Psoas muscle (tissue), 8 donors: ENCODE results near the gene MTREX. TPM values are rescaled to one million over a fixed set of nuclear protein-coding genes. Genes with fewer than 3 reads are reported as not detected.

Experiments used
- ATAC-seq, 4 donors: fragments of 200-7000 bp; cut with Tn5 transposase; one replicate each; pipeline ENCODE4 v1.9.1; 2020; ENCODE audit warnings: moderate library complexity in 3 of 4, mild to moderate bottlenecking in 2 of 4
- DNase-seq, 2 donors: peaks; one replicate each; pipeline ENCODE4 v3.0.0-alpha.2; 2020
- H3K27ac ChIP-seq: fragments of 200-600 bp; one replicate; pipeline ENCODE4 v1.8.0; 2022
- H3K27me3 ChIP-seq, 3 donors: fragments of 200-600 bp in 1 of 3; one replicate each; pipeline versions ENCODE4 v1.6.1 to v1.8.0; 2013 to 2022; ENCODE audit warnings: low read length in 2 of 3, mild to moderate bottlenecking in 2 of 3, moderate library complexity in 1 of 3; ENCODE audit not compliant: insufficient read depth in 3 of 3
- H3K36me3 ChIP-seq, 2 donors: fragments of 200-600 bp in 1 of 2; one replicate each; pipeline versions ENCODE4 v1.6.1 to v1.8.0; 2013 to 2022; ENCODE audit warnings: low read depth in 1 of 2, mild to moderate bottlenecking in 1 of 2, moderate library complexity in 1 of 2; ENCODE audit not compliant: insufficient read depth in 1 of 2
- H3K4me1 ChIP-seq: fragments of 200-600 bp; one replicate; pipeline ENCODE4 v1.8.0; 2022
- H3K4me3 ChIP-seq: fragments of 200-600 bp; one replicate; pipeline ENCODE4 v1.8.0; 2022; ENCODE audit warnings: mild to moderate bottlenecking
- H3K9me3 ChIP-seq: fragments of 200-600 bp; one replicate; pipeline ENCODE4 v1.8.0; 2022
- WGBS, 3 donors: extraction: QIAGEN DNeasy Blood & Tissue Kit; methylation state at CpG; one replicate each; pipeline versions ENCODE4 v1.1.6 to v1.1.7; 2013; 5-methylcytosine and 5-hydroxymethylcytosine counted together
- intact Hi-C, 2 donors: fragments of 100-400 bp; cut with DNase I; formaldehyde crosslinking; loops; one replicate each; pipeline versions ENCODE4 v1.11.0 to v1.14.2; 2022
- polyA plus RNA-seq, 3 donors: library from polyadenylated mRNA; stranded (reverse); fragments of 200-250 nt; gene quantifications; one replicate each; pipeline ENCODE4 v1.2.3, GENCODE V29; 2013
- total RNA-seq, 4 donors: library from RNA; stranded (reverse); fragmentation: NEBNext Ultra II Directional in 2 of 4; extraction: Animal tissue kit (Norgen Biotek cat#: 25700) in 2 of 4; gene quantifications; one replicate each; pipeline versions ENCODE4 v1.2.1 to v1.2.4, GENCODE V29; 2021 to 2023
- TF ChIP-seq, protein P1 (sequence below): fragments of 200-600 bp; IDR thresholded peaks from one replicate; pipeline ENCODE4 v1.8.0; 2022; ENCODE audit warnings: antibody characterized with exemption
- donor health status: healthy with polysubstance abuse.
- donor health status: DM: no; HTN: no; CAD: no; lungs with moderate emphysema.
- donor health status: Bipolar disorder and iron deficiency.
- donor health status: healthy.
- donor health status: DM: yes; HTN: yes; CAD: no.
- donor health status: DM: no; HTN: no; CAD: no.
- donor health status: DM: no; HTN: no; CAD: no.
- donor health status: DM: yes; HTN: yes; CAD: no.

Gene MTREX
- total and polyA plus RNA-seq, 7 donors = 26.7 to 79.4 (median 59.5) TPM

DNA sequence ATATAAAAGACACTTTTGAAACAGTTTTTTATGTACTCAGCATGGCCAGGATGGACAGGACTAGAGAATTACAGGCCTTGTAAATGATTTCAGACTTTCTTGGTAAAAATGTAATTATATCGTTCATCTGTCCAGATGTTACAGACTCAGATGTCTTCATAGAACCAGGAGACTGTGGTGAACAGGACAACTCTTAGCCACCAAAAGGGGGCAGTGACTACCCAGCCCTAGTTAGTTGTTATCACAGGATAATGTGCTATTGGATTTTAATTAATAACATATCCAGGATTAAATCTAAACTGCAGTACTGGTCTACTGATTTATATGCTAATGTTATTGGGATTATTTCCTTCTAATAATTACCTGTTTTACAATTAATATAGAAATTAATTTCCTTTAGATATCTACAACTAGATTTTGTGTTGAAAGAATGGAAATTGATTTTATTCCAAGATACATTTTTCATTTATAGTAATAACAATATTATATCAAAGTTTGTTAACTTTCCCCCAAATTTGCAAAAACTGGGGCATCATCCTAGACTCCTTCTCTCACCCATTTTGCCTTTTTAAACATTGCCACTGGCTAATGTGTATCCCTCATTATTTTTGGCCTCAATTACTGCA lies 99.4 kb downstream of the MTREX start:
- no peak overlapping the region for H3K27ac ChIP-seq
- intact Hi-C loops = loop anchor here (1.0 to 10.0 kb wide), 3 partner anchors 62 to 285 kb away; no protein-coding TSS in a partner anchor
- no peaks in the 10 kb centered on the region for H3K27me3 ChIP-seq
- TF ChIP-seq, protein P1, sequence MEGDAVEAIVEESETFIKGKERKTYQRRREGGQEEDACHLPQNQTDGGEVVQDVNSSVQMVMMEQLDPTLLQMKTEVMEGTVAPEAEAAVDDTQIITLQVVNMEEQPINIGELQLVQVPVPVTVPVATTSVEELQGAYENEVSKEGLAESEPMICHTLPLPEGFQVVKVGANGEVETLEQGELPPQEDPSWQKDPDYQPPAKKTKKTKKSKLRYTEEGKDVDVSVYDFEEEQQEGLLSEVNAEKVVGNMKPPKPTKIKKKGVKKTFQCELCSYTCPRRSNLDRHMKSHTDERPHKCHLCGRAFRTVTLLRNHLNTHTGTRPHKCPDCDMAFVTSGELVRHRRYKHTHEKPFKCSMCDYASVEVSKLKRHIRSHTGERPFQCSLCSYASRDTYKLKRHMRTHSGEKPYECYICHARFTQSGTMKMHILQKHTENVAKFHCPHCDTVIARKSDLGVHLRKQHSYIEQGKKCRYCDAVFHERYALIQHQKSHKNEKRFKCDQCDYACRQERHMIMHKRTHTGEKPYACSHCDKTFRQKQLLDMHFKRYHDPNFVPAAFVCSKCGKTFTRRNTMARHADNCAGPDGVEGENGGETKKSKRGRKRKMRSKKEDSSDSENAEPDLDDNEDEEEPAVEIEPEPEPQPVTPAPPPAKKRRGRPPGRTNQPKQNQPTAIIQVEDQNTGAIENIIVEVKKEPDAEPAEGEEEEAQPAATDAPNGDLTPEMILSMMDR = peak; percentile 69
- no peaks in the 10 kb centered on the region for H3K9me3 ChIP-seq
- ATAC-seq (peak in 3 of 4 donors; percentile 71 to 91 (median 87)), DNase-seq (no peak)
- no peak overlapping the region for H3K4me3 ChIP-seq
- peaks cover 4 to 74% of the 10 kb centered on the region in 2 donors for H3K36me3 ChIP-seq
- 11 to 23% (median 18%) methylated on average over 1 of the region's 1 CpG for WGBS, 3 donors
- H3K4me1 ChIP-seq = no peaks in the 10 kb centered on the region

DNA sequence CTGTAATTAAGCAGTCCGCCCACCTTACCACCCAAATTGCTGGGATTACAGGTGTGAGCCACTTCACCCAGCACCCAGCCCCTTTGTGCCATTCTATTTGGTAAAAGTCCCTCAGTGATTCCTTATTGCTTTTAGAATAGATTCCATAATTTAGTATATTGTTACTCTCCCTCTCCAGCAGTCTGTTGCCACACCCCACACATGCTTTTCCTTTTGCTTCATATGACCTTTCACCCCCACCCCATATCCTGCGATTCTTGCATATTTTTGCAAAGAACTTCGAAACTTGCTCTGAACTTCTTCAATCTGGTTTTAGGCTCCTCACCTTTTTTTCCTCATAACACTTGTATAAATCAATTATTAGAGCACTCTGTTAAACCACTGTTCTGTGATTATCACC lies 100.2 kb downstream of the MTREX start:
- 83 to 85% (median 84%) methylated on average over 3 of the region's 3 CpGs for WGBS, 3 donors
- no peaks in the 10 kb centered on the region for H3K27me3 ChIP-seq
- no peaks in the 10 kb centered on the region for H3K4me1 ChIP-seq
- H3K27ac ChIP-seq = no peak overlapping the region
- ATAC-seq = no peak
- TF ChIP-seq, protein P1 = no peak
- H3K9me3 ChIP-seq = no peaks in the 10 kb centered on the region
- H3K4me3 ChIP-seq = no peak overlapping the region
- peaks cover 4 to 76% of the 10 kb centered on the region in 2 donors for H3K36me3 ChIP-seq
- intact Hi-C loops = loop anchor here (1.0 to 10.0 kb wide), 3 partner anchors 63 to 284 kb away; no protein-coding TSS in a partner anchor
- no peak for DNase-seq

DNA sequence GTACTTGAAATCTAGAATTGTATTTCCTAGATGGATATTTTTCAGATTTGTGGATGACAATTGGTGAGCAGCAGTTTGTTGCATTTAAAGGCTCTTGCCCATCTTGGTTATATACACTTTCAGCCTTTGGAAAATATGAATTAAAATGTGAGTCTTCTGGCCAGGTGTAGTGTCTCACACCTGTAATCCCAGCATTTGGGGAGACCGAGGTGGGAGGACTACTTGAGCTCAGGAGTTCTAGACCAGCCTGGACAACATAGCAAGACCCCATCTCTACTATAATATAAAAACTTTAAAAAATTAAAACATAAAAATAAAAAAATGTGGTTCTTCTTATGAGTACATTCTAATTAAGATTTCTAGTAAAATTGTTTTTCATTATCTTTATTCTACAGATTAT lies 102.0 kb downstream of the MTREX start:
- intact Hi-C loops = loop anchor here in 1 of 2 donors (5.0 to 10.0 kb wide), 2 partner anchors 65 to 283 kb away; no protein-coding TSS in a partner anchor
- Histone ChIP-seq H3K36me3 (peaks cover 0 to 67% of the 10 kb centered on the region in 2 donors), H3K27me3 (no peaks in the 10 kb centered on the region), H3K4me3 (no peak overlapping the region), H3K4me1 (no peaks in the 10 kb centered on the region), H3K27ac (no peak overlapping the region), H3K9me3 (no peaks in the 10 kb centered on the region)
- TF ChIP-seq, protein P1 = no peak
- ATAC-seq (no peak), DNase-seq (no peak)
- WGBS, 3 donors = 95 to 100% (median 97%) methylated on average over 1 of the region's 1 CpG

DNA sequence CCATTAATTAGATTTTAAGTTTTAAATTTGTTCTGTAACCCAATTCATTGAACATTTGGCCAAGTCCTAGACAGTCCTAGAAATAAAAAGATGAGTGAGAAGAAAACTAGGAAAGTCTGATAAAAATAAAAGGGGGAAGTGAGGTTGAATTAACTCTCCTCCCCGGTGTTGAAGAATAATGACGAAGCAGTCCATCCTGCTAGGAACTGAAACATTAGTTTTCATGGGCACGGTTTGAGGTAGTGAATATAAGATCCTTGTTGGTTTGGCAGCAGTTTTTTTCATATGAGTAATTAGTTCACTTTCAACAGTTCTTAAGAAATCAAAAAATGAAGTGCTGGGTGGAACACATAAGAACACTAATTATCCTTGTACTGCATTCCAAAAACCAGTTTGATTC lies 103.1 kb downstream of the MTREX start:
- DNase-seq (no peak), ATAC-seq (no peak)
- Histone ChIP-seq H3K9me3 (no peaks in the 10 kb centered on the region), H3K27me3 (no peaks in the 10 kb centered on the region), H3K4me1 (no peaks in the 10 kb centered on the region), H3K36me3 (peaks cover 0 to 56% of the 10 kb centered on the region in 2 donors), H3K27ac (no peak overlapping the region), H3K4me3 (no peak overlapping the region)
- 86 to 89% (median 87%) methylated on average over 3 of the region's 3 CpGs for WGBS, 3 donors
- intact Hi-C loops = no loop called here
- TF ChIP-seq, protein P1 = no peak
